Measurements from ENCODE around the gene CCL8. TPM values are rescaled to one million over a fixed set of nuclear protein-coding genes. Genes with fewer than 3 reads are reported as not detected.

CCL8 gene
- total RNA-seq, 1 donor from 2014 or later, result 1.6 TPM

- no peaks in the 10 kb centered on the region for H3K4me1 ChIP-seq
- DNase-seq (no peak), ATAC-seq (no peak)
- H3K27ac ChIP-seq, result no peak overlapping the region
- no peak overlapping the region for H3K4me3 ChIP-seq
- TF ChIP-seq CTCF (IDR thresholded peaks at IDR 0.05), result no peak
- intact Hi-C loops (cut with DNase I), result no loop called here
- H3K36me3 ChIP-seq, result no peaks in the 10 kb centered on the region
- H3K9me3 ChIP-seq, result no peaks in the 10 kb centered on the region
- no peaks in the 10 kb centered on the region for H3K27me3 ChIP-seq (ENCODE audit: low read depth)
Observed at GRCh38 chr17:34337701-34338100, 18.5 kb downstream of the CCL8 start.

- no peaks in the 10 kb centered on the region for H3K36me3 ChIP-seq
- no peaks in the 10 kb centered on the region for H3K27me3 ChIP-seq (ENCODE audit: low read depth)
- H3K9me3 ChIP-seq, result no peaks in the 10 kb centered on the region
- H3K4me3 ChIP-seq, result no peak overlapping the region
- TF ChIP-seq CTCF (IDR thresholded peaks at IDR 0.05), result no peak
- no peaks in the 10 kb centered on the region for H3K4me1 ChIP-seq
- DNase-seq, result no peak
- H3K27ac ChIP-seq, result no peak overlapping the region
- intact Hi-C loops (cut with DNase I), result no loop called here
- no peak for ATAC-seq
Observed at GRCh38 chr17:34339138-34339770, 20.0 kb downstream of the CCL8 start.

- H3K27ac ChIP-seq, result no peak overlapping the region
- no peaks in the 10 kb centered on the region for H3K36me3 ChIP-seq
- ATAC-seq (no peak), DNase-seq (no peak)
- H3K4me1 ChIP-seq, result no peaks in the 10 kb centered on the region
- H3K4me3 ChIP-seq, result no peak overlapping the region
- intact Hi-C loops (cut with DNase I), result no loop called here
- H3K9me3 ChIP-seq, result no peaks in the 10 kb centered on the region
- TF ChIP-seq CTCF (IDR thresholded peaks at IDR 0.05), result no peak
- H3K27me3 ChIP-seq (ENCODE audit: low read depth), result no peaks in the 10 kb centered on the region
Observed at GRCh38 chr17:34341916-34342315, 22.7 kb downstream of the CCL8 start.

GRCh38 chr17:34347063-34347462, 27.8 kb downstream of the CCL8 start:
- no peak for DNase-seq
- Histone ChIP-seq H3K4me1 (no peaks in the 10 kb centered on the region), H3K9me3 (no peaks in the 10 kb centered on the region), H3K36me3 (no peaks in the 10 kb centered on the region), H3K27me3 (ENCODE audit: low read depth) (no peaks in the 10 kb centered on the region), H3K27ac (no peak overlapping the region), H3K4me3 (no peak overlapping the region)
- no peak for TF ChIP-seq CTCF (IDR thresholded peaks at IDR 0.05)
- ATAC-seq, result no peak
- intact Hi-C loops (cut with DNase I), result no loop called here

GRCh38 chr17:34349751-34350150, 30.5 kb downstream of the CCL8 start:
- ATAC-seq, result no peak
- DNase-seq, result no peak
- no peak for TF ChIP-seq CTCF (IDR thresholded peaks at IDR 0.05)
- H3K9me3 ChIP-seq, result no peaks in the 10 kb centered on the region
- no peaks in the 10 kb centered on the region for H3K36me3 ChIP-seq
- no peak overlapping the region for H3K4me3 ChIP-seq
- intact Hi-C loops (cut with DNase I), result no loop called here
- H3K4me1 ChIP-seq, result no peaks in the 10 kb centered on the region
- H3K27me3 ChIP-seq (ENCODE audit: low read depth), result no peaks in the 10 kb centered on the region
- no peak overlapping the region for H3K27ac ChIP-seq

All from lower lobe of right lung (tissue), 2 donors.